AG04450 (cell line): ENCODE measurements around the gene INSRR. TPM values are rescaled to one million over a fixed set of nuclear protein-coding genes. Genes with fewer than 3 reads are reported as not detected.

Experiments
- CTCF ChIA-PET: fragments of 300-600, 350-600 bp; formaldehyde crosslinking; extraction: SDS; loops from one replicate; lab custom pipeline; 2022; ENCODE audit warnings: antibody characterized with exemption, inconsistent platforms; lab: Charles Lee
- POLR2A ChIA-PET: fragments of 350-600 bp; formaldehyde crosslinking; extraction: SDS; loops from one replicate; lab custom pipeline; 2021; ENCODE audit warnings: antibody characterized with exemption, inconsistent platforms; lab: Yijun Ruan, JAX
- DNase-seq: peaks from one replicate; pipeline ENCODE4 v3.0.0-alpha.2; 2011; ENCODE audit warnings: low read depth, low spot score
- H3K27ac ChIP-seq: one replicate; pipeline ENCODE4 v1.5.1; 2012; ENCODE audit warnings: low read depth, low read length, control low read depth
- H3K27me3 ChIP-seq: one replicate; pipeline ENCODE4 v1.6.0; 2012; ENCODE audit warnings: low read length; ENCODE audit not compliant: control insufficient read depth, insufficient read depth
- H3K4me3 ChIP-seq: 2 replicates; pipeline ENCODE4 v1.5.1; 2011; ENCODE audit warnings: mild to moderate bottlenecking, low read depth, low read length, control low read depth
- H3K9me3 ChIP-seq: 2 replicates; pipeline ENCODE4 v1.5.1; 2012; ENCODE audit warnings: low read length; ENCODE audit not compliant: control insufficient read depth, insufficient read depth
- polyA plus RNA-seq: library from polyadenylated mRNA; depleted of rRNA; stranded (reverse); fragments of >200 nt; gene quantifications from 2 replicates; pipeline ENCODE4 v1.2.3, GENCODE V29; 2011
- TF ChIP-seq, protein P1 (sequence below): IDR thresholded peaks from 2 replicates; pipeline ENCODE4 v1.5.1; 2011; ENCODE audit warnings: low read depth, low read length, control low read depth, inconsistent platforms

INSRR gene
- polyA plus RNA-seq, 1 experiment, result not detected

DNA sequence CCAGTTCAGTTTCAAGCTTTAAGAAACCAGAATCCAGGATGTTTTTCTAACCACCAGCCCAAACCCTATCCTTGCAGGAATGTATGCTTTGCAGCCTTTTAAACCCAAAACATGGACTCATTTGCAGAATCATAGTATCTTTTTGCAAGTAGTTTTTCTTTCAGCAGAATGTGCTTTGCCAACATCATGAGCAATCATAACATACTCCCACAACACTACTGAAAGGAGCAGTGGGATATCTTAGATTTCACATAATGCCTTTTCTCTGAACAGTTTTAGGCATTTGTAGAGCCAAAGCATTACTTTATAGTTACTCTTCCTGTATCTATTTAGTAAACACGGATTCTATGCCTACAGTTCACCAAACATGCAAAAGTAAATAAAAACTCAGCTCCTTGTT is 32.3 kb downstream of the INSRR start:
- POLR2A ChIA-PET, result no interaction called here
- no peak overlapping the region for H3K27ac ChIP-seq
- no peak for DNase-seq
- peaks cover 48% of the 10 kb centered on the region for H3K27me3 ChIP-seq
- TF ChIP-seq, protein P1, sequence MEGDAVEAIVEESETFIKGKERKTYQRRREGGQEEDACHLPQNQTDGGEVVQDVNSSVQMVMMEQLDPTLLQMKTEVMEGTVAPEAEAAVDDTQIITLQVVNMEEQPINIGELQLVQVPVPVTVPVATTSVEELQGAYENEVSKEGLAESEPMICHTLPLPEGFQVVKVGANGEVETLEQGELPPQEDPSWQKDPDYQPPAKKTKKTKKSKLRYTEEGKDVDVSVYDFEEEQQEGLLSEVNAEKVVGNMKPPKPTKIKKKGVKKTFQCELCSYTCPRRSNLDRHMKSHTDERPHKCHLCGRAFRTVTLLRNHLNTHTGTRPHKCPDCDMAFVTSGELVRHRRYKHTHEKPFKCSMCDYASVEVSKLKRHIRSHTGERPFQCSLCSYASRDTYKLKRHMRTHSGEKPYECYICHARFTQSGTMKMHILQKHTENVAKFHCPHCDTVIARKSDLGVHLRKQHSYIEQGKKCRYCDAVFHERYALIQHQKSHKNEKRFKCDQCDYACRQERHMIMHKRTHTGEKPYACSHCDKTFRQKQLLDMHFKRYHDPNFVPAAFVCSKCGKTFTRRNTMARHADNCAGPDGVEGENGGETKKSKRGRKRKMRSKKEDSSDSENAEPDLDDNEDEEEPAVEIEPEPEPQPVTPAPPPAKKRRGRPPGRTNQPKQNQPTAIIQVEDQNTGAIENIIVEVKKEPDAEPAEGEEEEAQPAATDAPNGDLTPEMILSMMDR, result no peak
- no peaks in the 10 kb centered on the region for H3K9me3 ChIP-seq
- CTCF ChIA-PET, result interaction anchor here (0.7 to 3.5 kb wide), 7 partner anchors 12 to 441 kb away, joined by 3 to 40 read pairs (median 4); partner anchors contain the start of gene INSRR
- H3K4me3 ChIP-seq, result no peak overlapping the region

DNA sequence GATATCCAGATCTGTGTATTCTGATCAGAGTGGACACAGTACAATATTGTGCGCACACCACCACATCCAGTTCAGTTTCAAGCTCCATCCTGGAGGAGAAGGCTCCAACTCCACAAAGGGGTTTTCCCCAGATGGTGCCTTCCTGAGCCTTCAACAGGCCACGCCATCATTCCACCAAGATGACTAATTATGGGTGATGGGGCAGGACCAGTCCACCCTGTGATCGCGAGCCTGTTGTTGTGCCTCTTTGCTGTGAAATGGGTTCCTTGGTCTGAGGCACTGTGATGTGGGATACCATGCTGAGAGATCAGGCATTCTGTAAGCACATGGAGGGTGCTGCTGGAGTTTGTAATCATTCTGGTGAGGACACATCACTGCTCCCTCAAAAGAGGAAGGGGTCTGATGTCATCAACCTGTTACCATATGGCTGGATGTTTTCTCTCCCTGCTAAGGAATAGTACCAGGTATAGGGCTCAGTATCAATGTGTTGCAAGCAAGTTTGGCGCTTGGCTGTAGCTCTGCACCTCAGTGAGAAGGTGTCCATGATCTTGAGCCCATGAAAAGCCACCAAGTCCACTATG is 35.6 kb downstream of the INSRR start:
- no peak for DNase-seq
- Histone ChIP-seq H3K27me3 (peaks cover 28% of the 10 kb centered on the region), H3K4me3 (no peak overlapping the region), H3K27ac (no peak overlapping the region), H3K9me3 (no peaks in the 10 kb centered on the region)
- ChIA-PET POLR2A (no interaction called here), CTCF (interaction anchor here (3.1 to 3.6 kb wide), 2 partner anchors 15 to 134 kb away, joined by 8 to 34 read pairs; no protein-coding TSS in a partner anchor)
- TF ChIP-seq, protein P1, result no peak

DNA sequence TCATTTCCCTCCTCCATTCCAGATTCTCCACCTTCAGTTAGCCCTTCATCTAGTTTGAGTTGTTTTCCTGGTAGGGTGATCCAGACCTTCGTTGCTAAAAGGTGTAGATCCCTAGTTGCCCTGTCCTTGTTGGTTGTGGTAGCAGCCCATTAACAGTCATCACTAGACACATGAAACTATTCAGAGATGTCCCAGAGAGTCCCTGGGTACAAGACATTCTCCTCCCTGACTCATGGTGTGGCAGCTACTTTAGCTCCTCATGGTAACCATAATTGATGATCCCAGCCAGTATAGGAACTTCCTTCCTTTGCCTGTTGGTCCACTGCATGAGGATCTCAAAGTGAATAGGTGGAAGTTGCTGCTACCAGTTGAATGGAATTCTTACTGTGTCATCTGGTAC is 36.2 kb downstream of the INSRR start:
- peaks cover 24% of the 10 kb centered on the region for H3K27me3 ChIP-seq
- H3K27ac ChIP-seq, result no peak overlapping the region
- CTCF ChIA-PET, result interaction anchor here (0.6 to 3.6 kb wide), 5 partner anchors 9 to 215 kb away, joined by 3 to 34 read pairs (median 4); no protein-coding TSS in a partner anchor
- TF ChIP-seq, protein P1, result no peak
- DNase-seq, result no peak
- no peak overlapping the region for H3K4me3 ChIP-seq
- POLR2A ChIA-PET, result interaction anchor here (1.0 kb wide), 1 partner anchor 17 kb away, joined by 3 read pairs; no protein-coding TSS in a partner anchor
- no peaks in the 10 kb centered on the region for H3K9me3 ChIP-seq

DNA sequence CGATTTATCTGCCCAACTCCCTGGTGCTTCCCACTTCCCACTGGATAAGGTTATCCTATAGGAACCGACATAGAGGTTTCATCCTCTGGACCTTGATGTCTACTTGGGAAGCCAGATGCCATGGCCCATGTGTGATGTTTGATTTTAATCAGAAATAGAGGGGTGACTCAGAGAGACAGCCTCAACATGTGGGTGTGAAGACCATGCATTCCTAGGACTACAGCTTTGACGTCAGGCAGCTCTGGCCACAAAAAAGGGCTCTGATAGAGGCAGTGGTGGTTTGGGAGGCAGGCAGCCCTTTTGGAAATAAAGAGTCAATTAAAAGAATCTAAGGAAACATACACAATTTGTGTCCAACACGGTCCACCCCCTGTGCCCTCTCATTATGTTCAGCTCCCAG is 37.1 kb downstream of the INSRR start:
- no peaks in the 10 kb centered on the region for H3K9me3 ChIP-seq
- TF ChIP-seq, protein P1, result no peak
- peaks cover 24% of the 10 kb centered on the region for H3K27me3 ChIP-seq
- DNase-seq, result no peak
- ChIA-PET POLR2A (interaction anchor here (1.0 kb wide), 1 partner anchor 17 kb away, joined by 3 read pairs; no protein-coding TSS in a partner anchor), CTCF (interaction anchor here (0.6 to 3.6 kb wide), 6 partner anchors 8 to 132 kb away, joined by 3 to 34 read pairs (median 4); no protein-coding TSS in a partner anchor)
- no peak overlapping the region for H3K4me3 ChIP-seq
- no peak overlapping the region for H3K27ac ChIP-seq

DNA sequence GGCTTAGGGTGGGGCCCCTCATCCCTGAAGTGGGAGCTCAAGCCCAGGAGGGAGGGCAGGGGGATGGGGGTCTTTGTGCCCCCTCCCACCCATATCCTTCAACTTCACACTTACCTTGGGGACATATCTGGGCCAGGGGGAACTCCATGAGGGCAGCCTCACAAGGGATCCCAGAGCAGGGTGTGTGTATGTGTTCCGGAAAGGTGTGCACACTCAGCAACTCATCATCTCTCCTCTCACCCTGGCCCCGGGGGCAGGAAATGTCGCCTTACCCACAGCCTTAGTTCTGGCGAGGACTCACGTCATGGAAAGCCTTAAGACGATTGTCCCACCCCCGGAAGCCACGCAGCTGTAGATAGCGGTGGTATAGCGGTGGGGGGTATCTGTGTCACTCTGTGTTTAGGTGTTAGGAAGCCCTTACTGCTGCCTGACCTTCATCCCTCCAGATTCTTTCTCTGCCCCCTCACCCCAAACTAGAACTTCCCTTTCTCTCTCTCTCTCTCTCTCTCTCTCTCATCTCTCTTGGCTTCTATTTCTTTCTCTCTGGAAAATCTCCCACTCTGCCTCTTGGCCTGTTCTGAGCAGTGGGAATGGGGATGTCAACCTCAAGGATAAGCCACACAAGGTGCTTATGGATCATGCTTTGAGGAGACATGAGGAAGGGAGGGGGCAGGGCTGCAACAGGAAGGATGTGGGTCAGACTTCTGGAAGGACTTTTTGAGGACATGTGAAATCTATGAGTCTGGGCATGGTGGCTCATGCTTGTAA is 42.2 kb downstream of the INSRR start, which contains the start of gene SH2D2A:
Gene SH2D2A (minus strand): TSS at position 288 of the 768 bp plus-strand sequence. CDS start 140 bp downstream, at position 148.
- Histone ChIP-seq H3K27ac (no peak within 1 kb of the TSS), H3K9me3 (no peaks in the 10 kb centered on the region; the same call in 1 of the 2 replicates), H3K4me3 (no peak within 1 kb of the TSS), H3K27me3 (peaks cover 14% of the 10 kb centered on the region)
- TF ChIP-seq, protein P1, result no peak
- DNase-seq, result no peak
- ChIA-PET POLR2A (no interaction called here), CTCF (no interaction called here)
